ENCODE data around the gene SLC16A3.

The SLC16A3 gene

DNA sequence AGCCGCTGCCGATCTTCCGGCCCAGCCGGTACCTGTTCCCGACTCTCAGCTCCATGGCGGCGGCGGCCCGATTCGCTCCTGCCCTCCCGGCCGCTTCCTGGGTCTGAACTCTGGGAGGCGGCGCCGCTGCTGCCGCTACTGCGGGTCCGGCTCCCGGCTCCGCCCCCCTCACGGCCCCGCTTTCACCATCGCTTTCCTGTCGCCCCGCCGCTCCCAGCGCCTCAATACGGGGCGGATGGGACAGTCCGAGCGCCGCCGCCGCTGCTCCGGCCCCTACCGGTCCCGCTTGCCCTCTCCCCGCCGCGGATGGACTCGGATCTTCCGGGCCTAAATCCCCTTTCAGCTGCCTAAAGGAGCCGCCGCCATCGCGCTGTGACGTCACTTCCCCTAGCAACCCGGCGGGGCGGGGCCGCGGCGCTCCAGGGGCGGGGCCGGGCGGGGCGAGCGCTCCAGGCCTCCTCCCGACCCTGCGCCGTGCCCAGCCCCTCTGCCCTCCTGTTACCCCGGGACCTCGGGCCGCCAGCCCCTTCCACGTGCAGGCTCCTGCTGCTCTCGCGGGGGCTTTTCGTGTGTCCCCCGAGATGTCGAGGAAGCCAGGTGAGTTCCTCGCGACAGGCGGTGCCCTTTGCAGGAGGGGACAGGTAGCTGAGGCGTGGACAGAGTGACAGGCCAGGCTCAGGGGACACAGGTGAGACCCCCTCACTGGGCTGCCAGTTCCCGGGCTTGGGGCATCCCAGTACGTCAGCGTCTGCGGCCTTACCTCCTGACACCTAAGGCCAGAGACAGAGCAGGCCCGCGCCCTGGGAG lies 44.7 kb downstream of the SLC16A3 start, which contains the start of gene CSNK1D (continued):
- TF ChIP-seq BCL11A (tag by site-specific recombination; IDR thresholded peaks at IDR 0.05; ENCODE audit: low read depth) (0 out of 2 replicates have a peak, but pooled peaks have one; percentile 25), ZIC2 (tag by site-specific recombination; IDR thresholded peaks at IDR 0.05) (no peak; the same call in 1 of the 2 replicates), YY2 (tag by site-specific recombination; IDR thresholded peaks at IDR 0.05) (peak; percentile 92), ZNF501 (tag by site-specific recombination; IDR thresholded peaks at IDR 0.05) (peak; percentile 79; the same call in 1 of the 2 replicates), ZNF514 (tag by site-specific recombination; IDR thresholded peaks at IDR 0.05) (no peak), ZNF37A (tag by site-specific recombination; IDR thresholded peaks at IDR 0.05) (no peak), EGR2 (tag by site-specific recombination; IDR thresholded peaks at IDR 0.05; ENCODE audit: low read depth) (no peak), GFI1B (tag by site-specific recombination; IDR thresholded peaks at IDR 0.05) (no peak), ZNF423 (tag by site-specific recombination; IDR thresholded peaks at IDR 0.05) (no peak), KLF1 (tag by site-specific recombination; IDR thresholded peaks at IDR 0.05) (peak; percentile 83), ZNF112 (tag by site-specific recombination; IDR thresholded peaks at IDR 0.05) (no peak), RBAK (tag by site-specific recombination; IDR thresholded peaks at IDR 0.05) (no peak), HOXA7 (CRISPR knock-in tag; IDR thresholded peaks at IDR 0.05; ENCODE audit: borderline replicate concordance) (no peak), MZF1 (tag by site-specific recombination; IDR thresholded peaks at IDR 0.05; ENCODE audit: borderline replicate concordance) (peak; percentile 93), SP3 (tag by site-specific recombination; IDR thresholded peaks at IDR 0.05) (peak; percentile 98), ZSCAN30 (tag by site-specific recombination; IDR thresholded peaks at IDR 0.05) (peak; percentile 83), ZNF354C (tag by site-specific recombination; IDR thresholded peaks at IDR 0.05; ENCODE audit: borderline replicate concordance, low read depth) (no peak), BCL11B (tag by site-specific recombination; IDR thresholded peaks at IDR 0.05; ENCODE audit: low read depth) (no peak)
- TF ChIP-seq, protein P1, sequence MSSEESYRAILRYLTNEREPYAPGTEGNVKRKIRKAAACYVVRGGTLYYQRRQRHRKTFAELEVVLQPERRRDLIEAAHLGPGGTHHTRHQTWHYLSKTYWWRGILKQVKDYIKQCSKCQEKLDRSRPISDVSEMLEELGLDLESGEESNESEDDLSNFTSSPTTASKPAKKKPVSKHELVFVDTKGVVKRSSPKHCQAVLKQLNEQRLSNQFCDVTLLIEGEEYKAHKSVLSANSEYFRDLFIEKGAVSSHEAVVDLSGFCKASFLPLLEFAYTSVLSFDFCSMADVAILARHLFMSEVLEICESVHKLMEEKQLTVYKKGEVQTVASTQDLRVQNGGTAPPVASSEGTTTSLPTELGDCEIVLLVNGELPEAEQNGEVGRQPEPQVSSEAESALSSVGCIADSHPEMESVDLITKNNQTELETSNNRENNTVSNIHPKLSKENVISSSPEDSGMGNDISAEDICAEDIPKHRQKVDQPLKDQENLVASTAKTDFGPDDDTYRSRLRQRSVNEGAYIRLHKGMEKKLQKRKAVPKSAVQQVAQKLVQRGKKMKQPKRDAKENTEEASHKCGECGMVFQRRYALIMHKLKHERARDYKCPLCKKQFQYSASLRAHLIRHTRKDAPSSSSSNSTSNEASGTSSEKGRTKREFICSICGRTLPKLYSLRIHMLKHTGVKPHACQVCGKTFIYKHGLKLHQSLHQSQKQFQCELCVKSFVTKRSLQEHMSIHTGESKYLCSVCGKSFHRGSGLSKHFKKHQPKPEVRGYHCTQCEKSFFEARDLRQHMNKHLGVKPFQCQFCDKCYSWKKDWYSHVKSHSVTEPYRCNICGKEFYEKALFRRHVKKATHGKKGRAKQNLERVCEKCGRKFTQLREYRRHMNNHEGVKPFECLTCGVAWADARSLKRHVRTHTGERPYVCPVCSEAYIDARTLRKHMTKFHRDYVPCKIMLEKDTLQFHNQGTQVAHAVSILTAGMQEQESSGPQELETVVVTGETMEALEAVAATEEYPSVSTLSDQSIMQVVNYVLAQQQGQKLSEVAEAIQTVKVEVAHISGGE (tag by site-specific recombination; conservative IDR thresholded peaks at IDR 0.05; ENCODE audit: low read depth): peak; percentile 86
- TF ChIP-seq, protein P2, sequence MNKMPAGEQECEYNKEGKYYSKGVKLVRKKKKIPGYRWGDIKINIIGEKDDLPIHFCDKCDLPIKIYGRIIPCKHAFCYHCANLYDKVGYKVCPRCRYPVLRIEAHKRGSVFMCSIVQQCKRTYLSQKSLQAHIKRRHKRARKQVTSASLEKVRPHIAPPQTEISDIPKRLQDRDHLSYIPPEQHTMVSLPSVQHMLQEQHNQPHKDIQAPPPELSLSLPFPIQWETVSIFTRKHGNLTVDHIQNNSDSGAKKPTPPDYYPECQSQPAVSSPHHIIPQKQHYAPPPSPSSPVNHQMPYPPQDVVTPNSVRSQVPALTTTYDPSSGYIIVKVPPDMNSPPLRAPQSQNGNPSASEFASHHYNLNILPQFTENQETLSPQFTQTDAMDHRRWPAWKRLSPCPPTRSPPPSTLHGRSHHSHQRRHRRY (tag by site-specific recombination; IDR thresholded peaks at IDR 0.05): 0 out of 2 replicates have a peak, but pooled peaks have one; percentile 63
- TF ChIP-seq, protein P3, sequence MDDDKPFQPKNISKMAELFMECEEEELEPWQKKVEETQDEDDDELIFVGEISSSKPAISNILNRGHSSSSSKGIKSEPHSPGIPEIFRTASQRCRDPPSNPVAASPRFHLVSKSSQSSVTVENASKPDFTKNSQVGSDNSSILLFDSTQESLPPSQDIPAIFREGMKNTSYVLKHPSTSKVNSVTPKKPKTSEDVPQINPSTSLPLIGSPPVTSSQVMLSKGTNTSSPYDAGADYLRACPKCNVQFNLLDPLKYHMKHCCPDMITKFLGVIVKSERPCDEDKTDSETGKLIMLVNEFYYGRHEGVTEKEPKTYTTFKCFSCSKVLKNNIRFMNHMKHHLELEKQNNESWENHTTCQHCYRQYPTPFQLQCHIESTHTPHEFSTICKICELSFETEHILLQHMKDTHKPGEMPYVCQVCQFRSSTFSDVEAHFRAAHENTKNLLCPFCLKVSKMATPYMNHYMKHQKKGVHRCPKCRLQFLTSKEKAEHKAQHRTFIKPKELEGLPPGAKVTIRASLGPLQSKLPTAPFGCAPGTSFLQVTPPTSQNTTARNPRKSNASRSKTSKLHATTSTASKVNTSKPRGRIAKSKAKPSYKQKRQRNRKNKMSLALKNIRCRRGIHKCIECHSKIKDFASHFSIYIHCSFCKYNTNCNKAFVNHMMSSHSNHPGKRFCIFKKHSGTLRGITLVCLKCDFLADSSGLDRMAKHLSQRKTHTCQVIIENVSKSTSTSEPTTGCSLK (tag by site-specific recombination; IDR thresholded peaks at IDR 0.05): no peak
- TF ChIP-seq, protein P4, sequence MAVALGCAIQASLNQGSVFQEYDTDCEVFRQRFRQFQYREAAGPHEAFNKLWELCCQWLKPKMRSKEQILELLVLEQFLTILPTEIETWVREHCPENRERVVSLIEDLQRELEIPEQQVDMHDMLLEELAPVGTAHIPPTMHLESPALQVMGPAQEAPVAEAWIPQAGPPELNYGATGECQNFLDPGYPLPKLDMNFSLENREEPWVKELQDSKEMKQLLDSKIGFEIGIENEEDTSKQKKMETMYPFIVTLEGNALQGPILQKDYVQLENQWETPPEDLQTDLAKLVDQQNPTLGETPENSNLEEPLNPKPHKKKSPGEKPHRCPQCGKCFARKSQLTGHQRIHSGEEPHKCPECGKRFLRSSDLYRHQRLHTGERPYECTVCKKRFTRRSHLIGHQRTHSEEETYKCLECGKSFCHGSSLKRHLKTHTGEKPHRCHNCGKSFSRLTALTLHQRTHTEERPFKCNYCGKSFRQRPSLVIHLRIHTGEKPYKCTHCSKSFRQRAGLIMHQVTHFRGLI (tag by site-specific recombination; IDR thresholded peaks at IDR 0.05): no peak
- TF ChIP-seq, protein P5, sequence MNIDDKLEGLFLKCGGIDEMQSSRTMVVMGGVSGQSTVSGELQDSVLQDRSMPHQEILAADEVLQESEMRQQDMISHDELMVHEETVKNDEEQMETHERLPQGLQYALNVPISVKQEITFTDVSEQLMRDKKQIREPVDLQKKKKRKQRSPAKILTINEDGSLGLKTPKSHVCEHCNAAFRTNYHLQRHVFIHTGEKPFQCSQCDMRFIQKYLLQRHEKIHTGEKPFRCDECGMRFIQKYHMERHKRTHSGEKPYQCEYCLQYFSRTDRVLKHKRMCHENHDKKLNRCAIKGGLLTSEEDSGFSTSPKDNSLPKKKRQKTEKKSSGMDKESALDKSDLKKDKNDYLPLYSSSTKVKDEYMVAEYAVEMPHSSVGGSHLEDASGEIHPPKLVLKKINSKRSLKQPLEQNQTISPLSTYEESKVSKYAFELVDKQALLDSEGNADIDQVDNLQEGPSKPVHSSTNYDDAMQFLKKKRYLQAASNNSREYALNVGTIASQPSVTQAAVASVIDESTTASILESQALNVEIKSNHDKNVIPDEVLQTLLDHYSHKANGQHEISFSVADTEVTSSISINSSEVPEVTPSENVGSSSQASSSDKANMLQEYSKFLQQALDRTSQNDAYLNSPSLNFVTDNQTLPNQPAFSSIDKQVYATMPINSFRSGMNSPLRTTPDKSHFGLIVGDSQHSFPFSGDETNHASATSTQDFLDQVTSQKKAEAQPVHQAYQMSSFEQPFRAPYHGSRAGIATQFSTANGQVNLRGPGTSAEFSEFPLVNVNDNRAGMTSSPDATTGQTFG (tag by site-specific recombination; IDR thresholded peaks at IDR 0.05; ENCODE audit: borderline replicate concordance): no peak
- TF ChIP-seq, protein P6, sequence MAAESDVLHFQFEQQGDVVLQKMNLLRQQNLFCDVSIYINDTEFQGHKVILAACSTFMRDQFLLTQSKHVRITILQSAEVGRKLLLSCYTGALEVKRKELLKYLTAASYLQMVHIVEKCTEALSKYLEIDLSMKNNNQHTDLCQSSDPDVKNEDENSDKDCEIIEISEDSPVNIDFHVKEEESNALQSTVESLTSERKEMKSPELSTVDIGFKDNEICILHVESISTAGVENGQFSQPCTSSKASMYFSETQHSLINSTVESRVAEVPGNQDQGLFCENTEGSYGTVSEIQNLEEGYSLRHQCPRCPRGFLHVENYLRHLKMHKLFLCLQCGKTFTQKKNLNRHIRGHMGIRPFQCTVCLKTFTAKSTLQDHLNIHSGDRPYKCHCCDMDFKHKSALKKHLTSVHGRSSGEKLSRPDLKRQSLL (tag by site-specific recombination; IDR thresholded peaks at IDR 0.05): 0 out of 2 replicates have a peak, but pooled peaks have one; percentile 36
- TF ChIP-seq, protein P7, sequence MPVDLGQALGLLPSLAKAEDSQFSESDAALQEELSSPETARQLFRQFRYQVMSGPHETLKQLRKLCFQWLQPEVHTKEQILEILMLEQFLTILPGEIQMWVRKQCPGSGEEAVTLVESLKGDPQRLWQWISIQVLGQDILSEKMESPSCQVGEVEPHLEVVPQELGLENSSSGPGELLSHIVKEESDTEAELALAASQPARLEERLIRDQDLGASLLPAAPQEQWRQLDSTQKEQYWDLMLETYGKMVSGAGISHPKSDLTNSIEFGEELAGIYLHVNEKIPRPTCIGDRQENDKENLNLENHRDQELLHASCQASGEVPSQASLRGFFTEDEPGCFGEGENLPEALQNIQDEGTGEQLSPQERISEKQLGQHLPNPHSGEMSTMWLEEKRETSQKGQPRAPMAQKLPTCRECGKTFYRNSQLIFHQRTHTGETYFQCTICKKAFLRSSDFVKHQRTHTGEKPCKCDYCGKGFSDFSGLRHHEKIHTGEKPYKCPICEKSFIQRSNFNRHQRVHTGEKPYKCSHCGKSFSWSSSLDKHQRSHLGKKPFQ (tag by site-specific recombination; IDR thresholded peaks at IDR 0.05): no peak

All from HEK293 (cell line).